Measurements from ENCODE around the gene RNF126. TPM values are rescaled to one million over a fixed set of nuclear protein-coding genes. Genes with fewer than 3 reads are reported as not detected.
A peak's percentile ranks its signal among the peaks of the same experiment; 100 is the strongest.

The RNF126 gene
- total RNA-seq, 1 donor from 2014 or later: 58.3 TPM

DNA sequence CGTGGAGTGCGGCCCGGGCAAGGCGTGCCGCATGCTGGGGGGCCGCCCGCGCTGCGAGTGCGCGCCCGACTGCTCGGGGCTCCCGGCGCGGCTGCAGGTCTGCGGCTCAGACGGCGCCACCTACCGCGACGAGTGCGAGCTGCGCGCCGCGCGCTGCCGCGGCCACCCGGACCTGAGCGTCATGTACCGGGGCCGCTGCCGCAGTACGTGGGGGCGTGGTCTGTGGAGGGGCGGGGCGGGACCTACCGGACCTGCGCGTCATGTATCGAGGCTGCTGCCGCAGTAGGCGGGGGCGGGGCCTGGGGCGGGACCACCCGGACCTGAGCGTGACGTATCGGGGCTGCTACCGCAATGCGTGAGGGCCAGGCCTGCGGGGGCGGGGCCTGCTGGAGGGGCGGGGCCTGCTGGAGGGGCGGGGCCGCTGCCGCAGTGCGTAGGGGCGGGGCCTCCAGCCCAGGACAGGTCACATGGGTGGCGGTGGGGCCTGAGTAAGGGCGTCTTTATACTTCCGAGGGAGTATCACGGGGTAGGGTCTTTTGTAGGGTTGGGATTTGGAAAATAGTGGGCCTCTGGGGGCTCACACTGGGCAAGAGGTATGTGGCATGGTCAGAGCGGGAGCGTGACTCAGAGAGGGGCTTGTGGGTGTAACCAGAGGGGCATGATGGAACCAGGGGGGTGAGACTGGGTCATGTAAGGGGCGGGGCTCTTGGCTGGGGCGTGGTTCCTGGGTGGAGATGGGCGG lies 17.4 kb upstream of the RNF126 start:
- Histone ChIP-seq H3K36me3 (ENCODE audit: insufficient read depth, low read length) (no peaks in the 10 kb centered on the region), H3K4me3 (ENCODE audit: insufficient read depth, low read depth, low read length) (peak overlapping the region; percentile 61), H2AFZ (ENCODE audit: low read depth, low read length) (peak overlapping the region; percentile 73), H3K9me3 (ENCODE audit: insufficient read depth, low read depth, low read length) (no peaks in the 10 kb centered on the region), H3K27me3 (ENCODE audit: insufficient read depth, low read length) (no peaks in the 10 kb centered on the region), H3K4me1 (ENCODE audit: insufficient read depth, low read length) (peaks cover 33% of the 10 kb centered on the region), H3K27ac (ENCODE audit: low read depth, low read length) (peak overlapping the region; percentile 92), H3K9ac (ENCODE audit: low read length) (peak overlapping the region; percentile 87), H3K4me2 (ENCODE audit: low read length) (peak overlapping the region; percentile 94), H3K79me2 (ENCODE audit: insufficient read depth, low read length) (peaks cover 26% of the 10 kb centered on the region), H4K20me1 (ENCODE audit: insufficient read depth, low read length) (peaks cover 25% of the 10 kb centered on the region)
- FAIRE-seq: no peak
- H3K4me1 Mint-ChIP-seq (ENCODE audit: low read depth, unreplicated experiment): peaks cover 6% of the 10 kb centered on the region
- H3K27me3 Mint-ChIP-seq (ENCODE audit: low read depth, unreplicated experiment): peaks cover 1% of the 10 kb centered on the region
- H3K36me3 Mint-ChIP-seq (ENCODE audit: low read depth, unreplicated experiment): peaks cover 3% of the 10 kb centered on the region
- TF ChIP-seq, protein P1, sequence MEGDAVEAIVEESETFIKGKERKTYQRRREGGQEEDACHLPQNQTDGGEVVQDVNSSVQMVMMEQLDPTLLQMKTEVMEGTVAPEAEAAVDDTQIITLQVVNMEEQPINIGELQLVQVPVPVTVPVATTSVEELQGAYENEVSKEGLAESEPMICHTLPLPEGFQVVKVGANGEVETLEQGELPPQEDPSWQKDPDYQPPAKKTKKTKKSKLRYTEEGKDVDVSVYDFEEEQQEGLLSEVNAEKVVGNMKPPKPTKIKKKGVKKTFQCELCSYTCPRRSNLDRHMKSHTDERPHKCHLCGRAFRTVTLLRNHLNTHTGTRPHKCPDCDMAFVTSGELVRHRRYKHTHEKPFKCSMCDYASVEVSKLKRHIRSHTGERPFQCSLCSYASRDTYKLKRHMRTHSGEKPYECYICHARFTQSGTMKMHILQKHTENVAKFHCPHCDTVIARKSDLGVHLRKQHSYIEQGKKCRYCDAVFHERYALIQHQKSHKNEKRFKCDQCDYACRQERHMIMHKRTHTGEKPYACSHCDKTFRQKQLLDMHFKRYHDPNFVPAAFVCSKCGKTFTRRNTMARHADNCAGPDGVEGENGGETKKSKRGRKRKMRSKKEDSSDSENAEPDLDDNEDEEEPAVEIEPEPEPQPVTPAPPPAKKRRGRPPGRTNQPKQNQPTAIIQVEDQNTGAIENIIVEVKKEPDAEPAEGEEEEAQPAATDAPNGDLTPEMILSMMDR (IDR thresholded peaks at IDR 0.05; ENCODE audit: insufficient read depth, low read depth, low read length): no peak
- peak overlapping the region; percentile 100 for H3K27ac Mint-ChIP-seq (ENCODE audit: unreplicated experiment)
- H3K9me3 Mint-ChIP-seq (ENCODE audit: unreplicated experiment): no peaks in the 10 kb centered on the region
- H3K4me3 Mint-ChIP-seq (ENCODE audit: unreplicated experiment): peak overlapping the region; percentile 94
- peak; percentile 89 for DNase-seq (ENCODE audit: low read depth)

DNA sequence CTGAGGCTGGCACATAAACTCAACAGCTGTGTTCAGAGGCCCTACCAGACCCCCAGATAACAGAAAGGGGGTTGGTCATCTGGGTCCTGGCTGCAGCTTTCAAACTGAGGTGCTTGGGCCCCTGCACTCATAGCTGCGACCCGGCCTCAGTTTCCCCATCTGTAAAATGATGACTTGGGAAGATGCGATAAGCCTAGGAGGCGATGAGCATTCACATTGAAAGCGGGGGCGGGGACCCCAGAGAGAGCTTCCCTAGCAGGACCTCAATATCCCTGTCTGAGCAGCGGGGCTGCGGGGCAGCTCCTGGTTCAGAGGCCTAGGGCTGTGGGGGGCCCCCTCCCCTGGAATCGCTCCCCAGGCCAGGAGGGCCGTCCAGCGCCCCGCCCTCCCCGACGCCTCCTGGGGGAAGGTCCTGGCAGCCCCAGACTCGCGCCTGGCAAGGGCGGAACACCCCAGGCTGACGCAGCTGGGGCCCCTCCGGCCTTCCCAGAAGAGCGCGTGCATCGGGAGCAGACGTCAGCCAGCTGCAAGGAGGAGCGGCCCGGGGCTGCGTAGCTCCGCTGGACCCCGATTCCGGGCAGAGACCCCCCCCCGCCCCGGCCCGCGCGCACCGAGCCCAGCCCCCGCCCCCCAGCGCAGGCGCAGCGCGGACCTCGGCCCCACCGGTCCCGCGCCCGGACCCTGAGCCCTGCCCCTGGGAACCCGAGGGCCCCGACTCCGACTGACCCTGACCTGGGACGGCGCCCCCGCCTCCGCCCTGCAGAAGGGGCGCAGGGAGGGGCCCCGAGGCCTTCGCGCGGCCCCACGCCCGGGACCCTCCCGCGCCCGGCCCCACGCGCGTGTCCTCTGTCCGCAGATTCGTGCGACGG lies 16.6 kb upstream of the RNF126 start:
- peaks cover 34% of the 10 kb centered on the region for H3K4me1 ChIP-seq (ENCODE audit: insufficient read depth, low read length)
- peaks cover 9% of the 10 kb centered on the region for H3K4me1 Mint-ChIP-seq (ENCODE audit: low read depth, unreplicated experiment)
- peaks cover 3% of the 10 kb centered on the region for H3K36me3 Mint-ChIP-seq (ENCODE audit: low read depth, unreplicated experiment)
- H3K4me3 ChIP-seq (ENCODE audit: insufficient read depth, low read depth, low read length): peak overlapping the region; percentile 61
- peak; percentile 74 for DNase-seq (ENCODE audit: low read depth)
- TF ChIP-seq EZH2 (IDR thresholded peaks at IDR 0.05; ENCODE audit: insufficient read depth, low read length): no peak
- TF ChIP-seq, protein P1 (IDR thresholded peaks at IDR 0.05; ENCODE audit: insufficient read depth, low read depth, low read length): no peak
- H3K9me3 Mint-ChIP-seq (ENCODE audit: unreplicated experiment): no peaks in the 10 kb centered on the region
- no peak overlapping the region for H2AFZ ChIP-seq (ENCODE audit: low read depth, low read length)
- H3K4me2 ChIP-seq (ENCODE audit: low read length): peak overlapping the region; percentile 94
- peak overlapping the region; percentile 87 for H3K9ac ChIP-seq (ENCODE audit: low read length)
- H3K9me3 ChIP-seq (ENCODE audit: insufficient read depth, low read depth, low read length): no peaks in the 10 kb centered on the region
- peak overlapping the region; percentile 41 for H3K27ac Mint-ChIP-seq (ENCODE audit: unreplicated experiment)
- peaks cover 26% of the 10 kb centered on the region for H3K79me2 ChIP-seq (ENCODE audit: insufficient read depth, low read length)
- no peaks in the 10 kb centered on the region for H3K27me3 ChIP-seq (ENCODE audit: insufficient read depth, low read length)
- peak overlapping the region; percentile 79 for H3K4me3 Mint-ChIP-seq (ENCODE audit: unreplicated experiment)
- peaks cover 25% of the 10 kb centered on the region for H4K20me1 ChIP-seq (ENCODE audit: insufficient read depth, low read length)
- peaks cover 3% of the 10 kb centered on the region for H3K27me3 Mint-ChIP-seq (ENCODE audit: low read depth, unreplicated experiment)
- H3K36me3 ChIP-seq (ENCODE audit: insufficient read depth, low read length): no peaks in the 10 kb centered on the region
- no peak for FAIRE-seq
- H3K27ac ChIP-seq (ENCODE audit: low read depth, low read length): peak overlapping the region; percentile 86

Measured in astrocyte (in vitro differentiated cells and primary cell).